Kasumi-1 (cell line): ENCODE data around the gene C3orf22.

Experiments used
- DNase-seq, 2 experiments: peaks; one replicate each; lab custom pipeline; 2025; lab: John Stamatoyannopoulos, UW

Gene C3orf22

DNA sequence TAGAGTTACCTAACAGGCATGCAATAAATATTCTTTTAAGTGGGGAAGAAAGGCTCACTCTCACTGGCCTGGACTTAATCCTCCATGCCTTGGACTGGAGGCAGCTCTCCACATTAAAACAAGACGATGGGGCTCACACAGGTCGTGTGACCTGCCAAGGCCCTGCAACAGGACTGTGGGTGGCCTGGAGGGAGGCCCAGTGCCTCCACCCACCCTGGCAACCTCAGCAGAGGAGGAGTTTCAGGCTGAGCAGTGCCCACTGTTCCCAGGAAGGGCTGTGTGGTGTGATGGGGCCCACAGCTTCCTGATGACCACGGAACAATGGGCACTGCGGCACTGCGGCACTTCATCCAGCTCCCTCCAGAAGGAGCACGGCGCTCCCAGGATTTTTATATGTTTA is 46.7 kb downstream of the C3orf22 start:
- DNase-seq: no peak

DNA sequence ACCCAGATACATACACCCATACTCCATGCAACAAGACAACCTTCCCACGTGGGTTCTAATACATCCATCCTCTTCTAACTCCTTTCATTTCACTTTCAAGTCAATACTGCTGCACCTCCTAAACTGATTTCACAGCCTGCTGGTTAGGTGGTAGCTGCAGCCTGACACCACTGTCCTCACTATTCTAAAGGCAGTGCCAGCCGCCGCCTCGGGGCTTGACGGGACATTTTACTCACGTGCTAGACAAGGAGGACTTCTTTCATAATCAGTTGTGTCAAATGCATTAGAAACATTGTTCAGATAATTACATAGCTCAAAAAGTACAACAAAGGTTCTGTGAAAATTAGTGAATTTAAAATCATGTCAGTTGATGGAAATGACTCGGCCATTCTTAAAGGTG is 47.4 kb downstream of the C3orf22 start:
- DNase-seq: no peak

DNA sequence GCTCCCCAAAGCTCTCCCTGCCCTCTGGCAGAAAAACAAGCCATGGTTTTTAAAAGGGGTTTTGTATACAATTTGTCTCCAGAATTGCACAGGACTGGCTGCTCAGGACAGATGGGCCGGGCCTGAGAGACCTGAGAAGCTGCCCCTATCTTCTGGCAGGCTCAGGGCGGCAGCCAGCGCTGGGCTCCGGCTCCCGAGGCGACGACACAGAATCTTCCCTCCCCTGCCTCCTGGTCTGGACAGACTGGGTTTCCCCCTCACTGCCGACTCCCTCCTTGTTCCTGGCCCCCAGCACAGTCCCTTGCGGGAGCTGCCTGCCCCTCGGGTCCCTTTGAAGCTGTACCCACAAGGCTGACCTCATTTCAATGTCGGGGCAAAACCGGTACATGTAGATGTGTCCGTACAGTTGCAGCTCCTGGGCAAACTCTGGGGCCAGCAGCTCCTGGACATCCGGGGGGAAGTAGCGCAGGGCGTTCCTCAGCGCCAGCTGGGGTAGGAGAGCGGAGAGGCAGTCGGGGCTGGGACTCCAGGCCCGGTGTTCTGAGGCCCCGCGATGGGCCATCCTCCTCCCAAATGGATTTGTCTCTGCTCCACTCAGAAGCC is 48.3 kb downstream of the C3orf22 start:
- DNase-seq: no peak

DNA sequence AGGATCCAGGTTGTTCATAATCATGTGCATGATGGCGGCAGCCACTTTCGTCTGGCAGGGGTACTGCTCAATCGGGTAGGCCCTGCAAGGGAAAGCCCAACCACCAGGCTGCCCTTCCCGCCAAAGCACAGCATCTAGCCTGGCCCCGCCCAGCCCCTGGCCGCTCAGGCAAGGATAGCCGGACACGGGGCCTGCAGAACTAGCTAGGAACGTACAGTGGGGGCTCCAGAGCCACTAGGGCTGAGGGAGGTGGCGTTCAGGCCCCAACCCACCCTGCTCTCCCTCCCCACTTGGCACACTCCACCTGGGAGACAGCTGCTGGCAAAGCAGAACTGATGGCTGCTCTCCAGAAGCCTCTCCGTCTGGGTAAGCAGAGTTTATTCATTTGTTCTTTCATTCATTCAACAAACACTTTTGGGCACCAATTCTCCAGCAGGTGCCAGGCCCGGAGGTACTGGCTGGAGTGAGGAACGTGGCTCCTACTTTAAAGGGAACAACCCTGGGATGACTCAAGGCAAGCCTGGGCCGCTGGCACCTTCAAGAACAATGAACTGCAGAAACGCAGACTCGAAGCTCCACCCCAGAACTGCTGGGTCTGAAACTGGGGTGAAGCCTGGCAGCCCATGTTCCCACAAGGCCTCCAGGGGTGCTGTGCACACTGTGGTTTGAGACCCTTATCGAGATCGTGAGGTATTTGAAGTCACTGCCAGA is 49.0 kb downstream of the C3orf22 start:
- no peak for DNase-seq

DNA sequence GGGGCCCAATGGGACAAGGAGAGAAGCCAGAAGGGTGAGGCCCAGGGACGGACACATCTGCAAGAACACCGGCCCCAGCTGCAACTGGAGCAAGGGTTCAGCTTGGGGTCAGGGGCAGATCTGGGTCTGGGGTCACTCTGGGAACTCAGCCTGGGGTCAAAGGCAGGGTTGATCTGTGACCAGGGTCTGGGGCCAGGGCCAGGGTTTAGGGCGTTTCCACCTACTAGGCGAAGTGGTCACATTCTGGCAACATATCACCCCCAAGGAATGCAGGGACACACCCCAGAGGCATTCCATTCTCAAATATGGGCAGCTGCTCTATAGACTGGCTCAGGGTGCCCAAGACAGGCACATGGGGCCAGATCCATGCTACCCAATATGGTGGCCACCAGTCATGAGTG is 50.2 kb downstream of the C3orf22 start:
- DNase-seq: no peak

DNA sequence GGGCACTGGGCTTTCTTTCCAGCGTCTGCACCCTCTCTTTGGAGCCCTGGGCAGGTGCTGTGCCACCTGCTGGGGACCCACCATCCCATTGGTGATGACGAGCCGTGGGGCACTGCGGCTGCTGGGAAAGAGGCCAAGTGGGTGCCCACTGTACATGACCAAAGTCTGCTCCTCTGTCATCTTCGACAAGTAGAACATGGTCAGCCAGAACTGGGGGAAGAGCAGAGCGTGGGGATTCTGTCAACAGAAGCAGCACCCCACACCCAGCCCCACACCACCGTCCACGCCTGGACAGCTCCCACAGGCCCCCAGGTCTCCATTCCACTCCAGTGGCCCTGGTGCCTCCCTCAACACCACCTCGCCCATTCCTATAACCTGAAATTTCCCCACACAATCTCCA is 50.8 kb downstream of the C3orf22 start:
- no peak for DNase-seq

DNA sequence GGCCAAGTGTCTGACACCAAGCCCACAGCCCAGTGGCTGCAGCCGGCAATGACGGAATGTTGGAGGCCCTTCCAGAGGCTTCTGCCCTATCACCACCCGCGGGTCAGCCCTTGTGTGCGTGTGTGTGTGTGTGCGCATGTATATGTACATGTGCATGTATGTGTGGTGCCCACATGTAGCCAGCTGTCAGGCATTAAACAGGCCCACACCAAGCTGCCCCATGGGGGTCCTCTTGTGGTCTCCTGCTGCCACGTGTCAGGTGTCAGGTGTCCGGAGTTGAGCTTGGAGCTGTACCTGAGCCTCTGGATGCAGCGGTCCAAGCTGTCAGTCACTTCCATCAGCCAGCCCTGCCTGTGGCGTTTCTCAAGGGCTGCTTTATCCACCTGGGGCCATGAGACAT is 55.0 kb downstream of the C3orf22 start:
- DNase-seq: no peak

DNA sequence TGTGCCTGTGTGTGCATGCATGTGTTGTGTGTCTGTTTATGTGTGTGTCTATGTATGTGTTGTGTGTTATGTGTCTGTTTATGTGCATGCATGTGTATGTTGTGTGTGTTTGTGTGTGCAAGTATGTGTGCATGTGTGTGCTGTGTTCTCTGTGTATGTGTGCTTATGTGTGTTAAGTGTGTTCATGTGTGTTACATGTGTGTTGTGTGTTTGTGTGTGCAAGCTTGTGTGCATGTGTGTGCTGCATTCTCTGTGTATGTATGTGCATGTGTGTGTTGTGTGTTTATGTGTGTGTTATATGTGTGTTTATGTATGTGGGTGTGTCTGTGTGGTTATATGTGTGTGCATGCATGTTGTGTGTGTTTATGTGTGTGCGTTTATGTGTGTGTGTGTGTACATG is 56.1 kb downstream of the C3orf22 start:
- no peak for DNase-seq

DNA sequence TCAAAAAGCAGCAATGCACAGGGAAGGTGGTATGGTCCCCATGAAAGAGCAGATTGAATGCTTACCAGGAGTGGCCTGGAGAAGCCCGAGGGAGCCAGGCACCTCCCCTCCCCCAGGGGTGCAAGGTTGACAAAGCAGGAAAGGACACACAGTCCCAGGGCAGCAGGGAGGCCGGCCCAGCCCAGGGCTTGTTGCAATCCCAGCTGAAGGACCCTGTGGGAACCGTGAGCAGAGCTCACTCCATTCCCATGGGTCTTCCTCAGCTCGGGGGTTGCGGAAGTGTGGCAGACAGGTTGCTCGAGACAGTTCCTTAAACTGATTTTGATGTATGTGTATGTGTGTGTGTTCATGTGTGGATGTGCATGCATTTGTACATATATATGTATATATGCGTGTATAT is 57.0 kb downstream of the C3orf22 start:
- no peak for DNase-seq

DNA sequence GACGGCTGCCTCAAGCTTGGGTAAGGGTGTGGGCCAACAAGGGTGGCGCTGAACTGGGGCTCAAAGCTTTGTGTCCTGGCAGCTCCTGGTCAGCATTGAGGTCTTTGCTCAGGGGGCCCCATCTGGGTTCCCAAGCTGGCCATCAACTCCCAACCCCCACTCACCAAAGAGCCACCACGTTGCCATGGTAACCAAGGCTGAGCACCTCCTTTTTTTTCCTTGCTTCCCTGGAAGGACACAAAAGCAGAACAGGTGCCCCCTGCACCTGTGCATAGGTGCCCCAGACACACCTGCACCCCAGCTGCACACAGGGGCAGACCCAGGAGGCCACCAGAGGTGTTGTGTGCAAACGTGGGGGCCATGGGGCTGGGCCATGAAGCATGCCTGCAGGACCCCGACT is 57.7 kb downstream of the C3orf22 start:
- DNase-seq: no peak

DNA sequence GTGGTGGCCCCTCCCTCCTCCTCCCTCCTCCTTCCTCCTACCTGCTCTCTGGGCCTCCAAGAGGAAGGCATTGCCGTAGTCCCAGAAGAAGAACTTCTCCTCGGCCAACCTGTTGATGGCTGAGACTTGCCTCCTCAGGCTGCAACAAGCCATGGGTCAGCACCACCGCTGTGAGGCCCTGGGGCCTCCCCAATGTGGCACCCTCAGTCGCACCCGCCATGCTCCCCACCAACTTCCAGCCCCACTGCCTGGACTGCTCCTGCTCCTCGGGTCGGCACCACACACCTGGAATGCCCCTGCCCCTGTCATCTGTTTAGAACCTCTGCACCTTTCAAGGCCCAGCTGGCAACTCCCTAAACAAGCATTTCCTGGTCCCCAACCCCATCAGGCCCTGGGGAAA is 58.7 kb downstream of the C3orf22 start:
- no peak for DNase-seq
